ENCODE data around the gene LRRC39. TPM values are rescaled to one million over a fixed set of nuclear protein-coding genes. Genes with fewer than 3 reads are reported as not detected.
"Not testable (repeated sequence)": the region's sequence is repeated elsewhere in the genome, so short reads cannot be mapped to it uniquely, and the experiment has no call there.

The LRRC39 gene
- total RNA-seq, 4 donors from 2014 or later, result 0.18 to 0.57 TPM; not detected in 2

DNA sequence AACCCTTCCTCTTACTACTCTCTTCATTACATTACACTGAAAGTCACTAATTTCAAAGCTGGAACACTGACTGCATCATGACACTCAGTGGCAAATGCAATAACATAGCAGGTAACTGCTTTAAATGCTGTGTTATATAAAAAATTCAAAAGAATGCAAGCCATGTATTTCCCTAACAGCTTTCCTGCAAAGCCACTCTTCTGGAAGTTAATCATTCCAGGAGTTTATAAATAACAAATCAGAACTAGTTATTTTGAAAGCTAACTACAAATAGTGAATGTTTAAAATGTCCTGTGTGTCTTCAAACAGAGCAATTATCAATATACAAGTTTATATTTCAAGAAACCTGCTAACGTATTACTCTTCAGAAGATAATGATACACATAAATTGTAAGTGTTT lies 37.0 kb upstream of the LRRC39 start:
- Histone ChIP-seq H3K27ac (no peak overlapping the region), H3K36me3 (peaks cover 0 to 100% (median 22%) of the 10 kb centered on the region in 3 donors), H3K9me3 (no peaks in the 10 kb centered on the region), H3K27me3 (no peaks in the 10 kb centered on the region), H3K4me3 (no peak overlapping the region), H3K4me1 (no peaks in the 10 kb centered on the region)
- intact Hi-C loops (cut with DNase I), result no loop called here
- TF ChIP-seq POLR2A (IDR thresholded peaks at IDR 0.05), result no peak
- no peak for TF ChIP-seq CTCF (IDR thresholded peaks at IDR 0.05)
- no peak for DNase-seq
- 86 to 88% methylated on average over 1 of the region's 1 CpG for WGBS, 2 donors

DNA sequence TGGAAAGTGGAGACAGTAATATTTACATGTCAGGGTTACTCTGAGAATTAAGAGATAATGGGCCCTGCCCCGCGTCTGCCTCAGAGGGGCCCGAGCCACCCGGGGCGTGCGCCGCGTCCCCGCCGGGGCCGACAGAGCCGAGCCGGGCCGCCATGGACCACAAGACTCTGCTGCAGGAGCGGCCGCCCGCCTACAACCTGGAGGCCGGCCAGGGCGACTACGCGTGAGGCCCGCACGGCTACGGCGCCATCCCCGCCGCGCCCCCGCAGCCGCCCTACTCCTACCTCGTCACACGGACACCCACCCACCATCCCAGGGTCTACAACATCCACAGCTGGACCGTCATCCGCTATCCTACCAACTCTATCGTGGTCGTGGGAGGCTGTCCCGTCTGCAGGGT lies 35.1 kb upstream of the LRRC39 start:
- TF ChIP-seq POLR2A (IDR thresholded peaks at IDR 0.05), result no peak
- no peak for TF ChIP-seq CTCF (IDR thresholded peaks at IDR 0.05)
- Histone ChIP-seq H3K27me3 (no peaks in the 10 kb centered on the region), H3K27ac (no peak overlapping the region), H3K4me3 (no peak overlapping the region), H3K36me3 (peaks cover 0 to 100% (median 22%) of the 10 kb centered on the region in 3 donors), H3K9me3 (no peaks in the 10 kb centered on the region), H3K4me1 (no peaks in the 10 kb centered on the region)
- intact Hi-C loops (cut with DNase I), result no loop called here
- no peak for DNase-seq
- 91 to 97% methylated on average over 12 to 26 of the region's 37 CpGs for WGBS, 2 donors

- H3K4me3 ChIP-seq, result no peak overlapping the region
- H3K9me3 ChIP-seq, result peaks cover 0 to 9% (median 0%) of the 10 kb centered on the region in 3 donors
- 94 to 100% methylated on average over 2 of the region's 2 CpGs for WGBS, 2 donors
- H3K36me3 ChIP-seq, result peaks cover 0 to 100% (median 15%) of the 10 kb centered on the region in 3 donors
- no peak overlapping the region for H3K27ac ChIP-seq
- intact Hi-C loops (cut with DNase I), result no loop called here
- no peak for DNase-seq
- TF ChIP-seq CTCF (IDR thresholded peaks at IDR 0.05) (no peak), POLR2A (IDR thresholded peaks at IDR 0.05) (no peak)
- no peaks in the 10 kb centered on the region for H3K4me1 ChIP-seq
- H3K27me3 ChIP-seq, result no peaks in the 10 kb centered on the region
Observed at GRCh38 chr1:100206301-100206700, 28.2 kb upstream of the LRRC39 start.

DNA sequence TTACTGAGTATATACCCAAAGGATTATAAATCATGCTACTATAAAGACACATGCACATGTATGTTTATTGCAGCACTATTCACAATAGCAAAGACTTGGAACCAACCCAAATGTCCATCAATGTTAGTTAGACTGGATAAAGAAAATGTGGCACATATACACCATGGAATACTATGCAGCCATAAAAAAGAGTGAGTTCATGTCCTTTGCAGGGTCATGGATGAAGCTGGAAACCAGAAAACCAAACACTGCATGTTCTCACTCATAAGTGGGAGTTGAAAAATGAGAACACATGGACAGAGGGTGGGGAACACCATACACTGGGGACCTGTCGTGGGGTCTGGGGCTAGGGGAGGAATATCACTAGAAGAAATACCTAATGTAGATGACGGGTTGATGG lies 27.5 kb upstream of the LRRC39 start:
- DNase-seq; H3K9me3 ChIP-seq; H3K27me3 ChIP-seq; H3K4me1 ChIP-seq; H3K4me3 ChIP-seq; intact Hi-C loops (cut with DNase I); H3K27ac ChIP-seq: not testable (repeated sequence)
- H3K36me3 ChIP-seq, result peaks cover 0 to 100% (median 15%) of the 10 kb centered on the region in 3 donors
- WGBS, 2 donors, result 96% methylated on average over 2 of the region's 2 CpGs

GRCh38 chr1:100205103-100205502 lies 27.0 kb upstream of the LRRC39 start:
- H3K4me1 ChIP-seq; DNase-seq; H3K9me3 ChIP-seq; H3K27me3 ChIP-seq; intact Hi-C loops (cut with DNase I); H3K27ac ChIP-seq; H3K4me3 ChIP-seq: not testable (repeated sequence)
- 98% methylated on average over 2 of the region's 2 CpGs for WGBS, 2 donors
- H3K36me3 ChIP-seq, result peaks cover 0 to 100% (median 18%) of the 10 kb centered on the region in 3 donors

GRCh38 chr1:100202703-100203102 lies 24.6 kb upstream of the LRRC39 start:
- WGBS, 2 donors, result 64 to 86% methylated on average over 2 of the region's 2 CpGs
- H3K27ac ChIP-seq; intact Hi-C loops (cut with DNase I); H3K4me1 ChIP-seq; H3K4me3 ChIP-seq; DNase-seq; H3K27me3 ChIP-seq; H3K9me3 ChIP-seq: not testable (repeated sequence)
- H3K36me3 ChIP-seq, result peaks cover 0 to 100% (median 24%) of the 10 kb centered on the region in 3 donors

DNA sequence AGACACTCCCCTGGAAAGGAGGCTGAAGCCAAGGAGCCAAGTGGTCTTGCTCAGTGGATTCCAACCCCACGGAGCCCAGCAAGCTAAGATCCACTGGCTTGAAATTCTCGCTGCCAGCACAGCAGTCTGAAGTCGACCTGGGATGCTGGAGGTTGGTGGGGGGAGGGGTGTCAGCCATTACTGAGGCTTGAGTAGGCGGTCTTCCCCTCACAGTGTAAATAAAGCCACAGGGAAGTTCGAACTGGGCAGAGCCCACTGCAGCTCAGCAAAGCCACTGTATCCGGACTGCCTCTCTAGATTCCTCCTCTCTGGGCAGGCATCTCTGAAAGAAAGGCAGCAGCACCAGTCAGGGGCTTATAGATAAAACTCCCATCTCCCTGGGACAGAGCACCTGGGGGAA lies 22.0 kb upstream of the LRRC39 start:
- DNase-seq; H3K27ac ChIP-seq; intact Hi-C loops (cut with DNase I); H3K27me3 ChIP-seq; H3K4me1 ChIP-seq; H3K9me3 ChIP-seq; H3K4me3 ChIP-seq: not testable (repeated sequence)
- H3K36me3 ChIP-seq, result peaks cover 0 to 100% (median 15%) of the 10 kb centered on the region in 3 donors
- WGBS, 2 donors, result 72 to 90% methylated on average over 2 to 4 of the region's 6 CpGs

Measured in esophagus squamous epithelium (tissue), 5 donors.